Large intestine (tissue), 3 donors: ENCODE data around the gene TMOD2. TPM values are rescaled to one million over a fixed set of nuclear protein-coding genes. Genes with fewer than 3 reads are reported as not detected.

ENCODE experiments used
- DNase-seq, 2 donors: peaks; one replicate each; pipeline versions ENCODE4 v3.0.0 to v3.0.0-alpha.2; 2013
- H3K27ac ChIP-seq: one replicate; pipeline ENCODE4 v1.5.1; 2013; ENCODE audit warnings: low read length
- H3K27me3 ChIP-seq: 2 replicates; pipeline ENCODE4 v1.6.1; 2013; ENCODE audit warnings: low read length; ENCODE audit not compliant: control insufficient read depth, insufficient read depth
- H3K36me3 ChIP-seq: 2 replicates; pipeline ENCODE4 v1.6.1; 2013; ENCODE audit warnings: low read length; ENCODE audit not compliant: control insufficient read depth, insufficient read depth
- H3K4me1 ChIP-seq: one replicate; pipeline ENCODE4 v1.6.1; 2013; ENCODE audit warnings: low read length; ENCODE audit not compliant: control insufficient read depth, insufficient read depth
- H3K4me3 ChIP-seq: one replicate; pipeline ENCODE4 v1.5.1; 2013; ENCODE audit warnings: low read length
- H3K9me3 ChIP-seq: one replicate; pipeline ENCODE4 v1.6.1; 2013; ENCODE audit warnings: mild to moderate bottlenecking, low read depth, low read length, moderate library complexity; ENCODE audit not compliant: control insufficient read depth
- WGBS: methylation state at CpG from one replicate; pipeline ENCODE4 v1.1.5; 2013; ENCODE audit warnings: low lambda C conversion rate; ENCODE audit not compliant: insufficient coverage; 5-methylcytosine and 5-hydroxymethylcytosine counted together
- polyA plus RNA-seq: library from polyadenylated mRNA; unstranded; fragments of 120-200 nt; gene quantifications from one replicate; pipeline ENCODE4 v1.2.1, GENCODE V29; 2013

Gene TMOD2
- polyA plus RNA-seq, 1 donor, result 12.4 TPM

GRCh38 chr15:51752888-51753287 lies 1.5 kb downstream of the TMOD2 start:
- no peak overlapping the region for H3K4me3 ChIP-seq
- H3K9me3 ChIP-seq, result no peaks in the 10 kb centered on the region
- H3K27ac ChIP-seq, result no peak overlapping the region
- no peaks in the 10 kb centered on the region for H3K36me3 ChIP-seq
- H3K27me3 ChIP-seq, result peaks cover 18% of the 10 kb centered on the region
- 79% methylated on average over 3 of the region's 5 CpGs for WGBS
- no peak for DNase-seq
- H3K4me1 ChIP-seq, result no peaks in the 10 kb centered on the region

- H3K36me3 ChIP-seq, result no peaks in the 10 kb centered on the region
- no peak for DNase-seq
- 70% methylated on average over 2 of the region's 2 CpGs for WGBS
- no peaks in the 10 kb centered on the region for H3K9me3 ChIP-seq
- no peak overlapping the region for H3K4me3 ChIP-seq
- H3K4me1 ChIP-seq, result peaks cover 3% of the 10 kb centered on the region
- H3K27ac ChIP-seq, result no peak overlapping the region
- H3K27me3 ChIP-seq, result peaks cover 14% of the 10 kb centered on the region
These were observed 2.9 kb downstream of the TMOD2 start for GRCh38 chr15:51754267-51754666.

GRCh38 chr15:51755790-51756189 lies 4.4 kb downstream of the TMOD2 start:
- Histone ChIP-seq H3K4me3 (no peak overlapping the region), H3K9me3 (no peaks in the 10 kb centered on the region), H3K4me1 (peaks cover 3% of the 10 kb centered on the region), H3K36me3 (no peaks in the 10 kb centered on the region), H3K27ac (no peak overlapping the region), H3K27me3 (peaks cover 4% of the 10 kb centered on the region)
- WGBS, result no CpG with 5 or more reads among the region's 4 CpGs
- no peak for DNase-seq

DNA sequence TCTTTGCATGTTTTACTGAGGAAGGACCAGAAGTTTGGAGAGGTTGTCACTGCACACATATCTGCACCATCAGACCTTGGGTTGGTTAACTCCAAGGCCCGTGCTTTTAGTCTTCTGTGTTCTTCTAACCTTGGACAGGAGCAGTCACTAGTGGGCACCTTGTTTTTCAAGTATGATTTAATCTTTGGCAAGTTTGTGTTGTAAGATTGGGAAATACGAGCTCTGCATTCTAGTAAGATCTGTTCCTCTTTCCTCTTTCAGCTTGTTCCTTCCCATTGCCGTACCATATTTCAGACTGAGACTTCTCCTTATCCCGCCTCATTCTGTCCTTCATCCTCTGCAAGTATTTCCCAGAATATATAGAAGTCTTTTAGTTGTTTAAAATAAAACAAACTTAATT lies 5.1 kb downstream of the TMOD2 start:
- no peak for DNase-seq
- Histone ChIP-seq H3K27ac (no peak overlapping the region), H3K4me1 (peaks cover 3% of the 10 kb centered on the region), H3K27me3 (peaks cover 4% of the 10 kb centered on the region), H3K9me3 (no peaks in the 10 kb centered on the region), H3K36me3 (no peaks in the 10 kb centered on the region), H3K4me3 (no peak overlapping the region)
- WGBS, result 94% methylated on average over 3 of the region's 4 CpGs

DNA sequence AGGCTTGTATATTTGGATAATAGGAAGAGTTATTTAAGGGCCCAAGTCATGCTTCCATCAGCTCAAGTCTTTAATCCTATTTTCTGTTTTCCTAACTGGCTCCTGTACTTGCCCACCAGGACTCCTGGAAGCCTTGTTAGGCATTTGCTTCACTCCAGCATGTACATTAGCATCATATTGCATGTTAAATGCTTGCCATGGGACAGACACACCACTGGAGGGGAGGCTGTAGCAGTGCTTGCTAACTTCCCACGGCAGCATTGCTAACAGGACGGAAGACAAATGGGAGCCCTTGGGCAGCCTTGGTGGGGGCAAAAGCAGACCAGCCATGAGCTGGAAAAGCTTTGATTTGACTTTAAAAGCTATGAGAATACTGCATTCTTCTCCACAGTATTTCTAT lies 6.1 kb downstream of the TMOD2 start:
- WGBS, result no CpG with 5 or more reads among the region's 2 CpGs
- H3K36me3 ChIP-seq, result no peaks in the 10 kb centered on the region

DNA sequence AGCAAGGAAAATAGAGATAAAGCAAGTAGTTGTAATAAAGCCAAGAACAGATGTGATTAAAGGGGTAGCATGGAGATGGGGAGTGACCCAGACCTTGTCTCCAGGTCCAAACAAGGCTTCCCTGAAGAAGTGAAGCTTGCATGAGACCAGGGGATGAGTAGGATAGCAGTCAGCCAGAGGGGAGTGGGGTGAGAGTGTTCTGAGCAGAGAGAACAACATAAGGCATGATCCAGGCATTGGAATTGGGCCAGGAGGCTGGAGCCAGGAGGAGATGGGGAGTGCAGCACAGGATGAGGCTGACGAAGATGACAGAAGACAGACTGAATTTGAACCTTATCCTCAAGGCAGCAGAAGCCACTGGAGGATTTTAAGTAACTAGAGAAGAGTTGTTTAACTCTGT lies 7.2 kb downstream of the TMOD2 start:
- WGBS, result no CpG with 5 or more reads among the region's 1 CpG
- peak; percentile 22 to 29 for DNase-seq
- Histone ChIP-seq H3K36me3 (no peaks in the 10 kb centered on the region), H3K27me3 (no peaks in the 10 kb centered on the region), H3K4me3 (no peak overlapping the region), H3K4me1 (peaks cover 3% of the 10 kb centered on the region), H3K9me3 (no peaks in the 10 kb centered on the region), H3K27ac (no peak overlapping the region)

More for the DNA sequence above, 6.1 kb downstream of the TMOD2 start:
- peaks cover 3% of the 10 kb centered on the region for H3K4me1 ChIP-seq
- H3K4me3 ChIP-seq, result no peak overlapping the region
- no peak for DNase-seq
- peaks cover 4% of the 10 kb centered on the region for H3K27me3 ChIP-seq
- no peaks in the 10 kb centered on the region for H3K9me3 ChIP-seq
- H3K27ac ChIP-seq, result no peak overlapping the region

GRCh38 chr15:51759557-51760070 lies 8.2 kb downstream of the TMOD2 start:
- Histone ChIP-seq H3K4me1 (peaks cover 3% of the 10 kb centered on the region), H3K4me3 (no peak overlapping the region), H3K9me3 (no peaks in the 10 kb centered on the region), H3K36me3 (no peaks in the 10 kb centered on the region), H3K27me3 (no peaks in the 10 kb centered on the region), H3K27ac (no peak overlapping the region)
- peak; percentile 43 to 46 for DNase-seq
- no CpG with 5 or more reads among the region's 3 CpGs for WGBS

DNA sequence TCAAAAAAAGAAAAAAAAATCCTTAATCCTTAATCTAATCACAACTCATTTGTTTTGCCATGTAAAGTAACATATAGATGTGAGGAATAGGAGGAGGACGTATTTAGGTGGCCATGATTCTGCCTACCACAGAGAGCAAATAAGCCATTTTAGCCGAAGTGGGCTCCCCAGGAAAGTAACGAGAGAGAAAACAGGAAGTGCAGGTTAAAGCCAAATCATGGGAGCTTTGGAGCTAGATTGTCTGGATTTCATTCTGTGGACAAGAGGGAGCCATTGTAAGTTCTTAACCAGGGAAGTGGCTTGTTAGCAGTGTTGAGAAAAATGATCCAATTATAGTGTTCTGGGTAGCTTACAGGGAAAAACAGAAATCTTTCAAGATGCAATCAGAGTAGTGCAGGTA lies 9.4 kb downstream of the TMOD2 start:
- DNase-seq, result no peak
- H3K27me3 ChIP-seq, result no peaks in the 10 kb centered on the region
- H3K27ac ChIP-seq, result no peak overlapping the region
- WGBS, result no CpG with 5 or more reads among the region's 3 CpGs
- H3K9me3 ChIP-seq, result no peaks in the 10 kb centered on the region
- peaks cover 3% of the 10 kb centered on the region for H3K4me1 ChIP-seq
- H3K36me3 ChIP-seq, result no peaks in the 10 kb centered on the region
- H3K4me3 ChIP-seq, result no peak overlapping the region

DNA sequence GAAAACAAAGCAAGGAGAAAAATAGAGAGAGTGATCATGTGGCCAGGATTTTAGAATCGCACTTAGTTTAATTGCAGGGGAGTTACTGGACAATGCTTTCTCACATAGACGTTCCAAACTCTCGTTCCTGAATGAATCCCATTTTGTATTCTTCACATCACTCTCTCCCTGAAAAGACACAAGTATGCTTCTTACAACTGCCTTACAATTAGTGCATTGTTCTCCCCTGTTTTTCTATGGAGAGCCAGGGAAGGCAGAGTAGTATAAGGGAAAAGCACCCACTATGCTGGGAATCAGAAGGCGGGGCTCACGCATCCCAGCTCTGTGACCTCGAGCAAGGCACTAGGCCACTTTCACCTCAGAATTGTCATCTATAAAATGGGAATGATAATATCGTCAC lies 14.4 kb downstream of the TMOD2 start:
- WGBS, result 100% methylated on average over 1 of the region's 7 CpGs
- H3K9me3 ChIP-seq, result no peaks in the 10 kb centered on the region
- H3K4me1 ChIP-seq, result no peaks in the 10 kb centered on the region
- H3K36me3 ChIP-seq, result peaks cover 5% of the 10 kb centered on the region
- H3K27me3 ChIP-seq, result no peaks in the 10 kb centered on the region
- no peak overlapping the region for H3K27ac ChIP-seq
- DNase-seq, result no peak
- H3K4me3 ChIP-seq, result no peak overlapping the region

DNA sequence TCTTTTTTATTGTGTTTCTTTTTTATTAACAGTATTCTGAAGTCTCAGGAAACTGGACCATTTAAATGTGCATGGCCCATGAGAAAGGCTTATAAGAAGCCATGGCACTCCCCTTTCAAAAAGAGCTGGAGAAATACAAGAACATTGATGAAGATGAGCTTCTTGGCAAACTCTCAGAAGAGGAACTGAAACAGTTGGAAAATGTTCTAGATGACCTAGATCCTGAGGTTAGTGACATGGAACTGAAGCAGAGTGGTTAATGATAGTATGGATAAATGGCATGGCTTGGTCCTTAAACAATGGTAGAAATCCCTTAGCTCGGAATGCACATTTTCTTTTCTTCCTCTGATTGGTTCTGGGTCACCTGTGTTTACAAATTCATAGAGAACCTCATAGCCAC lies 14.9 kb downstream of the TMOD2 start:
- Histone ChIP-seq H3K9me3 (no peaks in the 10 kb centered on the region), H3K36me3 (peaks cover 5% of the 10 kb centered on the region), H3K4me1 (no peaks in the 10 kb centered on the region), H3K27ac (no peak overlapping the region), H3K4me3 (no peak overlapping the region), H3K27me3 (no peaks in the 10 kb centered on the region)
- WGBS, result no CpG with 5 or more reads among the region's 1 CpG
- DNase-seq, result no peak

- WGBS, result no CpG with 5 or more reads among the region's 9 CpGs
- H3K4me1 ChIP-seq, result no peaks in the 10 kb centered on the region
- no peak overlapping the region for H3K27ac ChIP-seq
- H3K4me3 ChIP-seq, result no peak overlapping the region
- no peaks in the 10 kb centered on the region for H3K27me3 ChIP-seq
- no peak for DNase-seq
- H3K36me3 ChIP-seq, result peaks cover 8% of the 10 kb centered on the region
- no peaks in the 10 kb centered on the region for H3K9me3 ChIP-seq
These were observed 16.6 kb downstream of the TMOD2 start for GRCh38 chr15:51768018-51768417.
